Heart left ventricle (tissue), 16 donors: Measurements from ENCODE around the gene ANKRD22. TPM values are rescaled to one million over a fixed set of nuclear protein-coding genes. Genes with fewer than 3 reads are reported as not detected.

Experiments used
- ATAC-seq, 4 donors: fragments of 200-7000 bp; cut with Tn5 transposase; one replicate each; pipeline ENCODE4 v1.9.1; 2020 to 2022; ENCODE audit warnings: moderate library complexity in 4 of 4, mild to moderate bottlenecking in 3 of 4, moderate number of reproducible peaks in 1 of 4
- DNase-seq, 5 donors: peaks; one replicate each; pipeline ENCODE4 v3.0.0-alpha.2; 2020
- H3K27ac ChIP-seq, 12 donors: fragments of 200-600 bp; sonication (generic) in 4 of 12; one replicate each; pipeline versions ENCODE4 v1.5.0 to v1.8.0; 2016 to 2022; ENCODE audit warnings: mild to moderate bottlenecking in 2 of 12
- H3K27me3 ChIP-seq, 9 donors: fragments of 200-600 bp; sonication (generic) in 2 of 9; one replicate each; pipeline versions ENCODE4 v1.5.1 to v1.8.0; 2016 to 2022; ENCODE audit warnings: mild to moderate bottlenecking in 3 of 9
- H3K36me3 ChIP-seq, 9 donors: fragments of 200-600 bp; sonication (generic) in 2 of 9; one replicate each; pipeline versions ENCODE4 v1.5.0 to v1.8.0; 2018 to 2022; ENCODE audit warnings: mild to moderate bottlenecking in 2 of 9
- H3K4me1 ChIP-seq, 12 donors: fragments of 200-600 bp; sonication (generic) in 4 of 12; one replicate each; pipeline versions ENCODE4 v1.5.0 to v1.8.0; 2016 to 2022; ENCODE audit warnings: mild to moderate bottlenecking in 3 of 12
- H3K4me3 ChIP-seq, 12 donors: fragments of 200-600 bp; sonication (generic) in 4 of 12; one replicate each; pipeline versions ENCODE4 v1.5.0 to v1.8.0; 2017 to 2022; ENCODE audit warnings: mild to moderate bottlenecking in 9 of 12, moderate library complexity in 4 of 12
- H3K9me3 ChIP-seq, 12 donors: fragments of 200-600 bp; sonication (generic) in 4 of 12; one replicate each; pipeline versions ENCODE4 v1.5.0 to v1.8.0; 2016 to 2022; ENCODE audit warnings: mild to moderate bottlenecking in 1 of 12
- CTCF ChIP-seq, 12 donors: fragments of 200-600 bp; sonication (generic) in 4 of 12; IDR thresholded peaks; one replicate each; pipeline versions ENCODE4 v1.5.0 to v1.8.0; 2018 to 2022; ENCODE audit warnings: antibody characterized with exemption in 12 of 12, mild to moderate bottlenecking in 5 of 12
- POLR2A ChIP-seq, 2 donors: fragments of 450-650 bp; IDR thresholded peaks; one replicate each; pipeline ENCODE4 v1.6.1; 2017; ENCODE audit warnings: antibody characterized with exemption in 2 of 2, mild to moderate bottlenecking in 2 of 2, moderate library complexity in 2 of 2
- WGBS, 4 donors: extraction: QIAGEN DNeasy Blood & Tissue Kit in 2 of 4; methylation state at CpG; one replicate each; pipeline versions ENCODE4 v1.1.5 to v1.1.7; 2013 to 2018; 5-methylcytosine and 5-hydroxymethylcytosine counted together
- intact Hi-C, 10 donors: fragments of 100-400 bp; cut with DNase I; formaldehyde crosslinking; loops; one replicate each; pipeline versions ENCODE4 v1.11.1 to v1.14.2; 2022
- polyA plus RNA-seq, 2 donors: library from polyadenylated mRNA; stranded (reverse); fragments of 200-250 nt; gene quantifications; one replicate each; pipeline ENCODE4 v1.2.3, GENCODE V29; 2013
- total RNA-seq, 9 donors: library from RNA; depleted of rRNA in 2 of 9; stranded (reverse); fragments of >200 nt in 2 of 9; fragmentation: NEBNext Ultra II Directional in 3 of 9; extraction: Animal tissue kit (Norgen Biotek cat#: 25700) in 3 of 9; gene quantifications; one replicate each; pipeline versions ENCODE4 v1.1.0 to v1.2.4, GENCODE V29; 2016 to 2023
- donor health status: ischemic (EF 13 %, LVEDD 7.1; RV severe dilation, severe dysfunction).
- donor health status: healthy with polysubstance abuse.
- donor health status: DM: no; HTN: yes; CAD: no.
- donor health status: DM: no; HTN: no; CAD: no.
- donor health status: ischemic (EF 25% LVEDD 6.9; RV normal size, moderate dysfunction).
- donor health status: ischemic (EF 25% LVEDD 5.7; RV mildly dilated, moderate dysfunction).
- donor health status: healthy.
- donor health status: DM: yes; HTN: yes; CAD: no.
- donor health status: ischemic (EF 35%, LVEDD 5.7; RV mildly dilated, moderate dysfunction).
- donor health status: nonischemic (EF 11% LVEDD 7.7; RV severe dilation, severe dysfunction).
- donor health status: DM: yes; HTN: yes; CAD: no.
- donor health status: PGD.
- donor health status: ischemic (EF 29% LVEDD 5.4; RV normal size, mild dysfunction).
- donor health status: nonischemic (EF 23%, LVEDD 6.1; RV moderate dilation, normal function).

ANKRD22 gene
- total and polyA plus RNA-seq, 11 donors = 0.12 to 5.9 (median 0.52) TPM; not detected in 8

GRCh38 chr10:88890681-88891381 lies 39.2 kb upstream of the ANKRD22 start:
- WGBS, 4 donors = 95 to 97% (median 96%) methylated on average over 4 of the region's 4 CpGs
- Histone ChIP-seq H3K9me3 (no peaks in the 10 kb centered on the region), H3K27ac (no peak overlapping the region), H3K4me1 (peaks cover 0 to 37% (median 4%) of the 10 kb centered on the region in 12 donors), H3K36me3 (no peaks in the 10 kb centered on the region), H3K4me3 (no peak overlapping the region), H3K27me3 (no peaks in the 10 kb centered on the region)
- TF ChIP-seq CTCF (IDR thresholded peaks at IDR 0.05) (no peak), POLR2A (IDR thresholded peaks at IDR 0.05) (no peak)
- no peak for DNase-seq
- no peak for ATAC-seq
- intact Hi-C loops = no loop called here

GRCh38 chr10:88889559-88890337 lies 38.1 kb upstream of the ANKRD22 start:
- no peak for ATAC-seq
- H3K4me1 ChIP-seq = peaks cover 0 to 37% (median 4%) of the 10 kb centered on the region in 12 donors
- no peak overlapping the region for H3K4me3 ChIP-seq
- H3K9me3 ChIP-seq = no peaks in the 10 kb centered on the region
- WGBS, 4 donors = 93 to 98% (median 95%) methylated on average over 1 of the region's 1 CpG
- H3K27ac ChIP-seq = no peak overlapping the region
- H3K27me3 ChIP-seq = no peaks in the 10 kb centered on the region
- no peaks in the 10 kb centered on the region for H3K36me3 ChIP-seq
- intact Hi-C loops = no loop called here
- TF ChIP-seq CTCF (IDR thresholded peaks at IDR 0.05) (no peak), POLR2A (IDR thresholded peaks at IDR 0.05) (no peak)
- no peak for DNase-seq

DNA sequence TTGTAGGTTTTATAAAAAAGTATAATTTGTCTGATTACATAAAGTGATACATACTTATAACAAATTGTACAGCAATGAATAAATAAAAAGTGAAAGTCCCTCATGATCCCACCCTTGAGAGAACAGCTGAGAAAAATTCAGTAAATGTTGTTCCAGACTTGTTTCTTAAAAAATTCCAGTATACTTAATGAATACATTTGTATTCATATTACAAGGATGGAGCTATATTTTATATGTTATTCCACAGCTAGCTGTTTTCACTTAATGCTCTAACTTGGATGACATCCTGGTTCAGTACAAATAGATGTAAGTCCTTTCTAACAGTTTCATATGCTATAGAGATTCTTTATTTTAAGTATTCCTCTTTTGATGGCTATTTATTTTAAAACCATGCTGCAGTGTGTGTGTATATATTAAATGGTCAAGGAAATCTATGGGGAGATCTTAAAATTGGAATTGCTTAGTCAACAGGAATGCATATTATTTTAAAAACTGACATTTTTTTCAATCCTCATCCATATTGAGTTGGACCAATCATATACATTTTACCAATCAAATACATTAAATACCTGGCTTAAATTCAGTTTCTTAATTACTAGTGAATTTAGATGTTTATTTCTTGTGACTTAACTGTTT lies 37.3 kb upstream of the ANKRD22 start:
- intact Hi-C loops = no loop called here
- H3K9me3 ChIP-seq = no peaks in the 10 kb centered on the region
- H3K4me3 ChIP-seq = no peak overlapping the region
- H3K27ac ChIP-seq = no peak overlapping the region
- ATAC-seq = no peak
- H3K27me3 ChIP-seq = no peaks in the 10 kb centered on the region
- H3K4me1 ChIP-seq = peaks cover 0 to 40% (median 3%) of the 10 kb centered on the region in 12 donors
- TF ChIP-seq CTCF (IDR thresholded peaks at IDR 0.05) = no peak
- no peak for TF ChIP-seq POLR2A (IDR thresholded peaks at IDR 0.05)
- DNase-seq = no peak
- no peaks in the 10 kb centered on the region for H3K36me3 ChIP-seq

GRCh38 chr10:88886557-88886956 lies 34.9 kb upstream of the ANKRD22 start:
- Histone ChIP-seq H3K27me3 (no peaks in the 10 kb centered on the region), H3K27ac (no peak overlapping the region), H3K9me3 (no peaks in the 10 kb centered on the region), H3K4me3 (no peak overlapping the region), H3K4me1 (peaks cover 0 to 59% (median 6%) of the 10 kb centered on the region in 12 donors), H3K36me3 (no peaks in the 10 kb centered on the region)
- ATAC-seq (no peak), DNase-seq (no peak)
- intact Hi-C loops = no loop called here
- TF ChIP-seq CTCF (IDR thresholded peaks at IDR 0.05) = no peak
- TF ChIP-seq POLR2A (IDR thresholded peaks at IDR 0.05) = no peak
